Smooth muscle cell of the pulmonary artery (primary cell): ENCODE data around the gene C12orf75. TPM values are rescaled to one million over a fixed set of nuclear protein-coding genes. Genes with fewer than 3 reads are reported as not detected.

ENCODE experiments used
- total RNA-seq: library from RNA; depleted of rRNA; stranded (reverse); fragments of >200 nt; gene quantifications from 2 replicates; pipeline ENCODE4 v1.2.3, GENCODE V29; 2014

The C12orf75 gene
- total RNA-seq, result 67.9 and 70.2 TPM in 2 replicates

DNA sequence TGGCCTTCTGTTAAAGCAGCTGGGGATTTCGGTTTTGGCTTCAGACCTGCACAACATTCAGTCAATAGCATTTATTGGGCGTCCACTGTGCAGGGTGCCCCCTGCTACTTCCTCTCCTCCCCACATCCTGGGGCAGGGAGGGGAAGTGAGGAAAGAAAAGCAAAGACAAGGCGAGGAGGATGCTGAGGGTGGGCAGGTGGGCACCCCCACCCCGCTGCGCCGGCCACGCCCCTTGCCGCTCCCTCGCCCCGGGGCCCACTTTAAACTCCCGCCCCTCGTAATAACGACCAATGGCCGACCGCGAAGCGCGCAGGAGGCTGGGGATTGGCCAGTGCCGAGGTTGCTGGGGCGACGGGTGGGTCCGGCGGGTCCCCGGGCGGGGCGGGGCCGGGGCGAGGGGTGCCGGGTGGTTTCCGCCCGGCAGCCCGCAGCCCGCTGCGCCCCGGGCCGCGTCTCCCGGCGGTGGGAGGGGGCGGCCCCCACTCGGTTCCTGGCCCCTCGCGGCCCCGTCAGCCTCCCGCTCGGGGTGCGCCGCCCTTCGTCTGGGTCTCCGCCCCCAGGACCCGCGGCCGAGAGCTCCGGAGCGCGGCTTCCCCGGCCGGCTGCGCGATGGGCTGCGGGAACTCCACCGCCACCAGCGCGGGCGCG, at the start of gene C12orf75:
Gene C12orf75, plus strand, starts transcription at position 409 of the 648 bp plus-strand sequence. Its CDS starts 201 bp downstream, at position 610.

Other genes with a start within 250 kb of the C12orf75 start
- 58.2 and 63.5 TPM in 2 replicates for gene ALDH1L2, start 246.2 kb upstream of the C12orf75 start, total RNA-seq
- 88.9 and 109 TPM in 2 replicates for gene WASHC4, start 223.0 kb upstream of the C12orf75 start, total RNA-seq
- gene APPL2, start 94.5 kb upstream of the C12orf75 start, total RNA-seq, result 49.9 and 56.4 TPM in 2 replicates